NCI-H510A treated with DMSO at 0.1 percent for 48 hours (cell line): ENCODE results near the gene MAP7D3.
"Not testable (repeated sequence)": the region's sequence is repeated elsewhere in the genome, so short reads cannot be mapped to it uniquely, and the experiment has no call there.

Experiments used
- DNase-seq: peaks from one replicate; lab custom pipeline; 2025; lab: John Stamatoyannopoulos, UW

Gene MAP7D3

GRCh38 chrX:136182414-136182813, 68.8 kb downstream of the MAP7D3 start:
- no peak for DNase-seq

GRCh38 chrX:136179133-136179532, 72.1 kb downstream of the MAP7D3 start:
- DNase-seq = no peak

DNA sequence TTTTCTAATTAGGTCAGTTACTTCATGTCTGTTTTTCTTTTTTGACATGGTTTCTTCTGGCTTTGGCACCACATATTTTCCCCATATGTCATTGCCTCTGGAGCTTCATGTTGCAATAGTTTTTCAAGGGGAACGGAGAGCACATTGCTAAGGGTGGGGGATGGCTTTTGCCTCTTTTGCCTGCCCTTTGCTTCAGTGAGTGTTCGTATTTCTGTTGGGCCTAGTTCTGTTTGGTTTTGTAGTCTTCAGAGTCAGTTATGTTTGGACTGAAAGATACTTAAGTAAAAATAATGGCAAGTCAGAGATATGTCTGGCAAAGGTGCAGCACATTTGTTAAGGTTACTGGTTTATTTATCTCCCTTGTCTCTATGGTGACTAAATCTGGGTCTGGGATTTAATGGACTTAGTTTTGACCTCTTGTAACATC, 74.8 kb downstream of the MAP7D3 start:
- DNase-seq = no peak

DNA sequence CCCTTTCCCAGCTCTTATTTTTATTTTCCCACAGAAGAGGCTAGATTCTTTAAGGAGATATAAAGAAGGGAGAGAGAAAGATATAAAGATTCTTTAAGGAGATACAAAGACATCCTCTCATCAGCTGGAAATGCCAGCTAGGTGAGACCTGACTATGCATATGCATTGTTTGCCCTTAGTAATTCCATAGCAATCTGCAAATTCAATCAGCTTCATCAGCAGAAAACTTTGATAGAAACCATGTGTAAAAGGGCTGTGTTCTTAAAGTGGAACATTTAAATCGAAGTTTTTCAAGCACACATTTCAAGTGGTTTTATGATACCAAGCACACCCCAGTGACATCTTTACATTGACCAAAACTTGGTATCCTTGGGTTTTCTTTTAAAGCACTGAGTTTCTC, 79.8 kb downstream of the MAP7D3 start:
- no peak for DNase-seq

DNA sequence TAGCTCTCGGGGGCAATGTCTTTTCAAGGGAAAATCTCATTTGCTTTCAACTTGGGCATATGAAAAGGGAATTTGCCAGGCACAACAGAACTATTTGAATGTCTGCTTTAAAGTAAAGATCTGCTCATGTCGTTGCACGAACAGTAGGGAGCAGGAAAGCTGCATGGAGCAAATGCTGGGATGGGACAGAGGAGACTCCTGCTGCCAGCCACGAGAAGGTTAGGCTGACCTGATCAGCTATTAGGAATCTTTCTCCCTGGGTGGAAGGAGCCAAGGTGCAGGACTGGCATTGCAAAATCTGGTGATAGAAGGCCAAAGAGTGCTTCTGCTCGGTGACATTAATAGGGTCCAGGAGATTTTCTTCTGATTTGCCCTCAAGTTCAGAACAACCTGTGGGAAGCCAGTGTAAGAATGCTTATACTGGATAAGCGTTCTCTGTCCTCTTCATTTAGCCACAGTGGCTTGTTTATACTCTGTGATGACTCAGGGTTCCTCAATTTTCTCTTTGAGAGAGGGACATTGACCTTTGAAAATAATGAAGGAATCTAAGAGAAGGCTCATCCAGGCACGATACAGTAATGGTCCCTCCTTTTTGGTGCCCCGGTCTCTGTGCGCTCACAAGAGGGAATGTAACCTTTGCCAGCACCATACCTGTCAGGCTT, 80.9 kb downstream of the MAP7D3 start:
- no peak for DNase-seq

GRCh38 chrX:136168929-136169735, 82.1 kb downstream of the MAP7D3 start:
- no peak for DNase-seq

DNA sequence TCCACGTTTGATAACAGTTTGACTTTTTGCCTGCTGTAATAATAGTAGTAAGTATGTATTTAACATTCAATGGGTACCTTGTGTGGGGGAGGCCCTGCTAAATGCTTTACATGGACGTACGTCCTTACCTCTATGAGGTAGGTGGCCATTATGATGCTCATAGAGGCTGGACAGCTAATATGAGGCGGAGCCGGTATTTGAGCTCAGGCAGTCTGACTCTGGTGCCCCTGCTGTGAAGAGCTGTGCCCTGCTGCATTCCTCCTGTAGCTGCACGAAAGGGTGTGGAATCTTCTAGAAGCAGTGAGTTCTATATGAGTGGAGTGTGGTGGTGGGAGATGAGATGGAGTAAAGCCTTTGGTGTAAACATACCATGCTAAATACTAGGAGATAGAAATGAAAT, 83.2 kb downstream of the MAP7D3 start:
- not testable (repeated sequence) for DNase-seq

DNA sequence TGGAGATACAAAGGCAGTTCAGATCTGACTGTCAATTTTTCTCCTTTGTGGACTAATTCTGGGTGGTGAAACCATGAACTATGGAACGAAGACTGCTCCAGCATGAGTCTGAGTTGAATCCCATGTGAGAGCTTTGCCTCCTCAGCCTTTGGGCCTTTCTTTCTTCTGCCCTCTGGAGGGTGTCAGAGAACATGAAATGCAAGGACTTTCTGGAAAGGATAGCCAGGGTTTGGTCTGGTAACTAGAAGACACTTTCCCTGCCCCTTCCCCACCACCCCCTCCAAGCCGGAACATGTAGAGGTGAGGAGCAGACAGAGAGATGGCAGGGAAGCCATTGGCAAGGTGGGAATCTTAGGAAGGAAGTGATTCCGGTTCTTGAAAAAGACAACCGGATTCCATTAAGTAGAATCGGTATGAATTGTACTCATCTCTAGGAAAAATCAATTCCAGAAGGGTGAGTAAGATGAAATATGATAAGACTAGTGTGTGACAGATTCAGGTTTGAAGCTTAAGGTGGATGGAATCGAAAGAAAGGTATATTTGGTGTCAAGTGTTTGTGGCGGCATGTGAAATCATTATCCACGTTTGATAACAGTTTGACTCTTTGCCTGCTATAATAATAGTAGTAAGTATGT, 84.9 kb downstream of the MAP7D3 start:
- DNase-seq = no peak

DNA sequence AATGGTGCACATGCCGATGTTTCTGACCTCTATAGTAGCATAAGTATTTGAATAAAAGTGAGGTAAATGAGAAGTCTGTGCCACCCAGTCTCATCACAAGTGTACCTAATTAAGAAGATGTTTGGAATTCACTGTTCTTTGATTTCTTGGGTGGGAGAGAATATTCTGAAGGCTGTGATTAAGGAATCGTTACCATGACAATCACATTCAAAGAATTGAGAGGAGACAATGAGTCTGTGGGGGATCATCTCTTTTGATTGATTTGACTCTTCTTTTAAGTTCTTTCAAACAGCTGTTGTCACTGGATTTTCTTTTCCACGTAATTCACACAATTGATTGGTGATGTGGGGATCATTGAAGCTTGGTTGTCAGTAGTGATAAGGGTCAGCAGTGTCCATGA, 85.8 kb downstream of the MAP7D3 start:
- no peak for DNase-seq

- DNase-seq = no peak
These were observed 87.5 kb downstream of the MAP7D3 start for GRCh38 chrX:136163689-136164088.
